HG03025 (cell line): ENCODE data around the gene DNAL4.

Experiments used
- ATAC-seq: cut with Tn5 transposase; IDR thresholded peaks from one replicate; pipeline ENCODE4 v1.9.1; 2021; ENCODE audit warnings: mild to moderate bottlenecking, moderate library complexity; ENCODE audit not compliant: unreplicated experiment, low FRiP score

The DNAL4 gene

GRCh38 chr22:38744981-38745380 lies 49.0 kb downstream of the DNAL4 start:
- ATAC-seq: no peak

DNA sequence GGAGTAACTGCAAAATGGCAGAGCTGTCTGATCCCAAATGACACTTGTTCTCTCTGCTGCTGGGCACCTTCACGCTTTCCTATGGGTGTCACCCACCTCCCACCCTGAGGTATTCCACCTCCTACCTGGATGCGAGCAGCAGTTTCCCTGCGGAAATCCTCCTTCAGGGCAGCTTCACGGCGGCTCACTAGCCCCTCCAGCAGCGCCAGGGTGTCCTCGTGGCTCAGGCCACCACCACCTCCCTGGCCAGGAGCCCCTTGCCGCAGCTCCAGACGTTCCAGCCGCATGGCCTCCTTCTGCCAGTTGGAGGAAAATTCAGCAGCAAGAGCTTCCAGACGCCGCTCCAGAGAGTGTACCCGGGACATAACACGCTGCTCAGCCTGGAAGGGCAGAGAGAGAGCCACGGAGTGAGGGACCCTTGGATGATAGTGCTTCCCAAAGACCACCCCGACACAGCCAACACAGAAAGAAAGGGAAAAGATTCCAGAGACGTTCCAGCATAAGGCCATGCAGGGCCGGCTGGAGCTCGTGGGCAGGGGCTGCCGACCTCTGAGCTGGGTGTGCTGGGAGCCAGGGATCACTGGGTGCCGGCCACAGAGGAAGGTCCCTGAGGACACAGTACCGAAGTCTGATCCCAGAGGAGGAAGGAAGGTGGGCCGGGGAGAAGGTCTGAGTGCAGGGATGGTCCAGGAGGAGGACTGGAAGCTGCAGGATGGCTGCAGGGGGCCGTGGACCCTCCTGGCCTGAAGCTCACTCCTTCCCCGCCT lies 51.6 kb downstream of the DNAL4 start:
- no peak for ATAC-seq

DNA sequence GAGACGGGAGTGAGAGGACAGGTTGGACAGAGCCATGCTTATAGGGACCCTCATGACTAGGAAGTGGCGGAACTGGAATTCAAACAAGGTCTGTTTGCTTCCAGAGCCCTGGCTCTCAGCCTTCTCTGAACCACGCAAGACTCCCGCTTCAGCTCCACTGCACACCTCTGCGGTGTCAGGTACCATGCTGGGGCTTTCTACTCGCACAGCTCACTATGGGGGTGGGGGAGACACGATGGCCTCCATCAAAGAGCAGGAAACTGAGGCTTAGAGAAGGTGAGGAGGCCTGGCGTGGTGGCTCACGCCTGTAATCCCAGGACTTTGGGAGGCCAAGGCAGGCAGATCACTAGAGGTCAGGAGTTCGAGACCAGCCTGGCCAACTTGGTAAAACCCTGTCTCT lies 52.4 kb downstream of the DNAL4 start:
- ATAC-seq: no peak

- ATAC-seq: no peak
These were observed 52.8 kb downstream of the DNAL4 start for GRCh38 chr22:38741166-38741565.

- ATAC-seq: no peak
These were observed 53.2 kb downstream of the DNAL4 start for GRCh38 chr22:38740754-38741153.

GRCh38 chr22:38740116-38740723 lies 53.7 kb downstream of the DNAL4 start:
- no peak for ATAC-seq

DNA sequence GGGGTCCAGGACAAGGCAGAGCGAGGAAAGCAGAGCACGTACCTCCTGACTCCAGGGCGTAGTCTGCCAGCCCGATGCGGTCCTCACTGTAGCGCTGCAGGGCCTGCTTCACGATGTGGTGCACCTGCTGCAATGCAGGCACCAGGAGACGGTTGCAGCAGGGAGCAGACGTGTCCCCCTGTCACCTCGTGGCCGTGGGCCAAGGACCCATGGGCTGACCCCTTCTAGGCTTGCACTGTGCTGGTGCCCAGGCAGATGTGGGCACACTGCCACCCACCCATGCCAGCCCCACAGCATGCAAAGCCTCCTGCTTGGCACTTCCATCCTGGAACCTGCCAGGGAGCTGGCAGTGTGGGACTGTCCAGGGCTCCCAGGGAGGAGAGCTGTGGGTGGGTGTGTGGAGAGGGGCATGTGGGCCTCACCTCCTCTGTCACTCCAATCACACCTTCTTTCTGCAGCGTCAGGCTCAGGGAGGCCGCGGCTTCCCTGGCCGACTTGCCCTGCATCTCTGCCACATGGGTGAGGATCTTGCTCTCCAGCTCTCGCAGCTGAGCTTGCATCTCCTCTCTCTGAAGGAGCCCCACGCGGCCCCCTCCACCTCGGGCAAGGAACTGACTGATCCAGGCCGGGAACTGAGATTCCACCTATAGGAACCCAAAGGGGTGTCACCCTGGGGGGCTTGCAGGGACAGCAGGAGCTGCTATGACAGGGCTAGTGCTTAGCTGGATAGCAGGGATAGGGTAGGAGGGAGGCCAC lies 54.5 kb downstream of the DNAL4 start:
- no peak for ATAC-seq

GRCh38 chr22:38738475-38739070 lies 55.4 kb downstream of the DNAL4 start:
- no peak for ATAC-seq

DNA sequence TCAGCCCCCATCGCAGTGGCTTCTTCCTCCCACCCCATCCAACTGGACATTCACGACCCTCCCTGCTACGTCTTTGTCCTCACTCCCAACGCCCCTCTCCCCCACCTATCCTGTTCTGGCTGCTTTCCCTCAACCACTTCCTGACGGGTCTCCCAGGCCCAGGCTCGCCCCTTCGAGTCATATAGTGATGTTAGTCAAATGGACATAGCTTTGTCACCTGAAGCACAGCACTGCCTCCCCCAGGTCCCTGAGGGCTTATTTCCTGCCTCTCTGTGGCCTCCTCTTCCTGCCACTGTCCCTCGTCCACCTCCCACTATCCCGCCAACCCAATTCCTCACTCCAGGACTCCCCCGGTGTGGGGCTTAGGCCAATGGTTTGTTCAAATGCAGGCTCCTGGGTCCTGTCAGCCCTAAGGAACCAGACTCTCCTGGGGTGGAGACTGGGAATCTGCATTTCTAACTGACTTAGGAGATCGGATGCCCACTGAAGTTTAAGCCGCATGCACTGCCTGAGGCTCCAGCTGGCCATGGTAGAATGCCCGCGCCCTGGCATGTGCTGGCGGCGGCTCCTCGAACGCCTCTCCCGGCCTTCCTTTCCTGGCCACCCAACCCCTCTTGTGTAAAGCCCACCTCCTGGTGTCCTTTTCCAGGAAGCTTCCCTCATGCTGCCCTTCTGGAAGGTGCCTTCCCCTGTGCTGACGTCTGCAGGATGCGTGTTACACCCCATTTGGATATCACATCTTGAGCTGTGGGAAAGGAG lies 56.5 kb downstream of the DNAL4 start:
- ATAC-seq: no peak

- no peak for ATAC-seq
These were observed 57.7 kb downstream of the DNAL4 start for GRCh38 chr22:38736257-38736570.

GRCh38 chr22:38735465-38736256 lies 58.3 kb downstream of the DNAL4 start:
- no peak for ATAC-seq

DNA sequence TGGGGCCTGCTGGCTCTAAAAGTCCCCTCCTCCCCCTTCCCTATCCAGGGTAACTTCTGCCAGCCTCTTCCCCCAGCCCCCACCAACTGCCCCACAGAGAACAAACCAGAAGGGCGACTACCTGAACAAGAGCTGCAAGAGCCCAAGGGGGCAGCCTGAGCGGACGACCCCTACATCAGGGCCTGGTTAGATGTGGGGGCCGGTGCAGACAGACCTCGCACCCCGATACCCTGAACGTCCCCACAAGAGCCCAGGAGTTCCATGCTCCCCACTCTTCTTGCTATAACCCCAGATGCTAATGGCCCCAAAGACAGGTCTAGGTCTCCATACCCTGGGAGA lies 58.8 kb downstream of the DNAL4 start:
- no peak for ATAC-seq

GRCh38 chr22:38734421-38735100 lies 59.4 kb downstream of the DNAL4 start:
- no peak for ATAC-seq

DNA sequence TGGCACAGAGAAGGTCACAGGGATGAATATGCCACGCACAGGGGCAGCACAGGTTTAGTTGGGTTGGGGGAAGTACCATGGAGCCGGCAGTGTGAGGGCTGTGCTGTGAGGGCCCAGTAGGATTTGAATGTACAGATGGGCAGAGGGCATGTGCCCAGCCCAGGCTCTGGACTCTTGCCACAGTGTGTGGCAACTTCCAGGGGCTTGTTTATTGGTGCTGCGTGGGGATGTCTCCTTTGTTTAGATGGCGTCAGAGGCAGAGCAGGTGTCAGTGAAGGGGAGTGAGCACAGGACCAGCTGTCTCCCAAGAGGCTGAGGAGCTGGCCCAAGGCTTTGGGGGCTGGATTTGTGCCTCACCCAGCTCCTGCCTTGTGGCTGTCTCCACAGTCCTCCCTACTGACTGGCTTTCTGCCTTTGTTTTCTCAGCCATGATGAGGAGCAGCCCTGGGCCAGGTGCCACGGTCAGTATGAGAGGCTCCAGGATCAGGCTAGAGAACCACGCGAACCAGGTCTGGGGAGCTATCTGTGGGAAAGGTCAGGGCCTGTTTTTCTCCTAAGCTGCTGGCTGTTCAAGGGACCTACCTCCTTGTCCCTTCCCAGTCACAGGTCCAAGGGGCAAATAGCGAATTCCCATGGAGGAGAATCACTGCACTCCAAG lies 60.1 kb downstream of the DNAL4 start:
- no peak for ATAC-seq

GRCh38 chr22:38733329-38733723 lies 60.6 kb downstream of the DNAL4 start:
- ATAC-seq: no peak

- no peak for ATAC-seq
These were observed 61.6 kb downstream of the DNAL4 start for GRCh38 chr22:38732251-38732815.

- no peak for ATAC-seq
These were observed 62.2 kb downstream of the DNAL4 start for GRCh38 chr22:38731703-38732161.

- no peak for ATAC-seq
These were observed 63.5 kb downstream of the DNAL4 start for GRCh38 chr22:38730411-38730871.
